H1 (cell line): Measurements from ENCODE around the gene PRSS36. TPM values are rescaled to one million over a fixed set of nuclear protein-coding genes. Genes with fewer than 3 reads are reported as not detected.

ENCODE experiments used
- ATF3 ChIP-seq: IDR thresholded peaks from 2 replicates; pipeline ENCODE4 v1.6.1; 2011; ENCODE audit warnings: low read depth, mild to moderate bottlenecking, low read length; ENCODE audit not compliant: insufficient read depth
- CTBP2 ChIP-seq: IDR thresholded peaks from 2 replicates; pipeline ENCODE4 v1.7.0; 2011; ENCODE audit warnings: borderline replicate concordance, mild to moderate bottlenecking, moderate library complexity, mixed read lengths, low read length; ENCODE audit not compliant: insufficient read depth, insufficient read length
- CTCF ChIP-seq, 3 experiments: IDR thresholded peaks; 1 replicate in 2 of 3; 2 replicates in 1 of 3; pipeline versions ENCODE4 v1.5.1 to v1.6.1; 2011; ENCODE audit warnings: low read length in 3 of 3, mild to moderate bottlenecking in 3 of 3, inconsistent platforms in 2 of 3, low read depth in 1 of 3, moderate library complexity in 1 of 3; ENCODE audit not compliant: insufficient read depth in 1 of 3; ENCODE audit errors: control extremely low read depth in 1 of 3
- E2F6 ChIP-seq: IDR thresholded peaks from 2 replicates; pipeline ENCODE4 v1.6.1; 2012; ENCODE audit warnings: inconsistent platforms
- EP300 ChIP-seq, 2 experiments: IDR thresholded peaks; 1 replicate in 1 of 2; 2 replicates in 1 of 2; pipeline ENCODE4 v1.6.1; 2011 to 2012; ENCODE audit warnings: low read depth in 2 of 2, low read length in 2 of 2, mild to moderate bottlenecking in 2 of 2, borderline replicate concordance in 1 of 2, inconsistent platforms in 1 of 2, moderate library complexity in 1 of 2
- GABPA ChIP-seq: IDR thresholded peaks from 2 replicates; pipeline ENCODE4 v1.6.1; 2011; ENCODE audit warnings: mild to moderate bottlenecking, low read length, moderate library complexity, borderline replicate concordance; ENCODE audit not compliant: insufficient read depth
- HDAC2 ChIP-seq, 2 experiments: fragments of 300-600 bp in 1 of 2; sonication (generic) in 1 of 2; IDR thresholded peaks; 2 replicates each; pipeline ENCODE4 v1.6.1; 2011 to 2012; ENCODE audit warnings: low read depth in 2 of 2, low read length in 2 of 2, mild to moderate bottlenecking in 2 of 2, moderate library complexity in 2 of 2, borderline replicate concordance in 1 of 2, inconsistent platforms in 1 of 2
- JUN ChIP-seq: IDR thresholded peaks from 2 replicates; pipeline ENCODE4 v1.6.1; 2011; ENCODE audit warnings: low read depth, mild to moderate bottlenecking, improper control_type of control experiment, low read length
- NANOG ChIP-seq: IDR thresholded peaks from 2 replicates; pipeline ENCODE4 v1.6.1; 2011; ENCODE audit warnings: low read length, low read depth, mild to moderate bottlenecking, inconsistent platforms; ENCODE audit not compliant: insufficient read depth, poor library complexity, severe bottlenecking
- PHF8 ChIP-seq: fragments of 200-600 bp; sonication (generic); conservative IDR thresholded peaks from 2 replicates; pipeline ENCODE4 v1.7.1; 2012; ENCODE audit warnings: low read depth, mild to moderate bottlenecking, inconsistent platforms, low read length, moderate library complexity
- RNF2 ChIP-seq: fragments of 200-900, 300-1000 bp; sonication (generic); IDR thresholded peaks from 2 replicates; pipeline ENCODE4 v1.7.1; 2016; ENCODE audit warnings: borderline replicate concordance, low read depth, mild to moderate bottlenecking, antibody characterized with exemption, low read length; ENCODE audit not compliant: poor library complexity, severe bottlenecking; ENCODE audit errors: missing control alignments
- SP1 ChIP-seq: IDR thresholded peaks from 2 replicates; pipeline ENCODE4 v1.6.1; 2011; ENCODE audit warnings: low read depth, low read length
- SRF ChIP-seq: IDR thresholded peaks from 2 replicates; pipeline ENCODE4 v1.6.1; 2011; ENCODE audit warnings: mild to moderate bottlenecking, low read depth, low read length, moderate library complexity
- SUZ12 ChIP-seq: fragments of 200-600 bp; sonication (generic); IDR thresholded peaks from 2 replicates; pipeline ENCODE4 v1.6.1; 2012; ENCODE audit warnings: mild to moderate bottlenecking, inconsistent platforms, low read length, moderate library complexity, mixed read lengths
- TAF1 ChIP-seq: IDR thresholded peaks from 2 replicates; pipeline ENCODE4 v1.6.1; 2011; ENCODE audit warnings: mild to moderate bottlenecking, low read depth, low read length
- ZNF274 ChIP-seq: IDR thresholded peaks from 2 replicates; pipeline ENCODE4 v1.7.0; 2012; ENCODE audit warnings: low read length, borderline replicate concordance; ENCODE audit errors: extremely low read depth
- polyA plus RNA-seq, 7 experiments: library from polyadenylated mRNA; depleted of rRNA in 3 of 7; stranded (reverse) in 5 of 7; unstranded in 2 of 7; fragments of >200 nt in 5 of 7; fragments of 200-250 nt in 2 of 7; gene quantifications; 1 replicate in 5 of 7; 2 replicates in 1 of 7; 4 replicates in 1 of 7; pipeline versions ENCODE4 v1.2.1 to v1.2.3, GENCODE V29; 2011 to 2013; ENCODE audit warnings: missing spikeins in 2 of 7, mixed read lengths in 2 of 7
- total RNA-seq: library from RNA; stranded (reverse); fragmentation: NEBNext Ultra II Directional; extraction: Animal tissue kit (Norgen Biotek cat#: 25700); gene quantifications from 2 replicates; pipeline ENCODE4 v1.2.1, GENCODE V29; 2021

The PRSS36 gene
- total and polyA plus RNA-seq, 2 of the 8 experiments (the other 6 are each of a cell fraction or from before 2014, with no cell fraction given) = 1.3 to 1.9 TPM

- TF ChIP-seq ZNF274 = no peak
- peak; percentile 31; the same call in 1 of the 2 replicates for TF ChIP-seq PHF8
- TF ChIP-seq E2F6 = peak; percentile 91
- no peak for TF ChIP-seq NANOG
- no peak for TF ChIP-seq ATF3
- no peak for TF ChIP-seq SRF
- peak; percentile 82 to 95 (median 87) for TF ChIP-seq CTCF (IDR thresholded peaks at IDR 0.05; ENCODE audit: control extremely low read depth in 1 of 3, insufficient read depth in 1 of 3, low read depth in 1 of 3, low read length in 3 of 3)
- TF ChIP-seq EP300 (IDR thresholded peaks at IDR 0.05; ENCODE audit: borderline replicate concordance in 1 of 2, low read depth in 2 of 2, low read length in 2 of 2) = 0 out of 3 replicates have a peak, but pooled peaks of 1 of the 2 experiments have one; percentile 45
- peak; percentile 79 for TF ChIP-seq SP1
- peak; percentile 79 for TF ChIP-seq RNF2
- peak; percentile 35; the same call in 1 of the 2 replicates for TF ChIP-seq SUZ12
- peak; percentile 54; the same call in 1 of the 2 replicates for TF ChIP-seq GABPA
- no peak for TF ChIP-seq JUN
- TF ChIP-seq CTBP2 = peak; percentile 52
- TF ChIP-seq HDAC2 (IDR thresholded peaks at IDR 0.05; ENCODE audit: borderline replicate concordance in 1 of 2, low read depth in 2 of 2, low read length in 2 of 2) = peak in 1 of 2 experiments; percentile 93; a peak in 3 of 4 replicates
- no peak for TF ChIP-seq TAF1
Measured at GRCh38 chr16:31142109-31143010, 7.5 kb downstream of the PRSS36 start (continued).
